PC-3 (cell line): ENCODE data around the gene VARS2. TPM values are rescaled to one million over a fixed set of nuclear protein-coding genes. Genes with fewer than 3 reads are reported as not detected.
"Not testable (repeated sequence)": the region's sequence is repeated elsewhere in the genome, so short reads cannot be mapped to it uniquely, and the experiment has no call there.

Source experiments
- ATAC-seq: fragments of 200-7000 bp; cut with Tn5 transposase; 2 replicates; pipeline ENCODE4 v1.9.1; 2020; ENCODE audit warnings: mild to moderate bottlenecking, moderate library complexity
- BruUV-seq: library from RNA; stranded (reverse); fragments of 400-500 nt; replicated peaks from 2 replicates; lab custom pipeline; 2021; lab: Mats Ljungman, UMichigan
- CTCF ChIA-PET: fragments of 300-600 bp; sonication (Branson Sonifier 250); formaldehyde crosslinking; loops from one replicate; lab custom pipeline; 2022; ENCODE audit warnings: antibody characterized with exemption; lab: Charles Lee
- POLR2A ChIA-PET: fragments of 300-600 bp; sonication (Branson Sonifier 250); formaldehyde crosslinking; loops from one replicate; lab custom pipeline; 2022; ENCODE audit warnings: antibody characterized with exemption; ENCODE audit not compliant: unreplicated experiment; lab: Charles Lee
- DNase-seq: peaks from one replicate; pipeline ENCODE4 v3.0.0-alpha.2; 2015
- H2AFZ ChIP-seq: fragments of 300-600 bp; sonication (generic); 2 replicates; pipeline ENCODE4 v1.6.0; 2016; ENCODE audit warnings: antibody characterized with exemption, low read length
- H3F3A ChIP-seq: fragments of 300-600 bp; sonication (generic); one replicate; pipeline ENCODE4 v1.6.0; 2017; ENCODE audit warnings: antibody characterized with exemption, low read length, control low read depth, mild to moderate bottlenecking; ENCODE audit not compliant: unreplicated experiment
- H3K27ac ChIP-seq: fragments of 300-600 bp; sonication (generic); 2 replicates; pipeline ENCODE4 v1.5.1; 2016; ENCODE audit warnings: mild to moderate bottlenecking, low read length
- H3K27me3 ChIP-seq: fragments of 300-600 bp; sonication (generic); 2 replicates; pipeline ENCODE4 v1.6.1; 2016; ENCODE audit warnings: low read length, mixed read lengths
- H3K36me3 ChIP-seq: fragments of 300-600 bp; sonication (generic); 2 replicates; pipeline ENCODE4 v1.6.1; 2016; ENCODE audit warnings: low read depth, mixed run types, low read length, mixed read lengths
- H3K4me1 ChIP-seq: fragments of 300-600 bp; sonication (generic); 2 replicates; pipeline ENCODE4 v1.5.1; 2016; ENCODE audit warnings: low read length; ENCODE audit not compliant: insufficient read depth
- H3K4me2 ChIP-seq: fragments of 300-600 bp; sonication (generic); 2 replicates; pipeline ENCODE4 v1.6.0; 2016; ENCODE audit warnings: low read length
- H3K4me3 ChIP-seq: fragments of 300-600 bp; sonication (generic); 2 replicates; pipeline ENCODE4 v1.5.1; 2016; ENCODE audit warnings: mild to moderate bottlenecking, low read length, mixed read lengths
- H3K79me2 ChIP-seq: fragments of 300-600 bp; sonication (generic); 2 replicates; pipeline ENCODE4 v1.6.1; 2017; ENCODE audit warnings: low read length, mixed read lengths
- H3K9ac ChIP-seq: fragments of 300-600 bp; sonication (generic); 2 replicates; pipeline ENCODE4 v1.6.0; 2016; ENCODE audit warnings: mild to moderate bottlenecking, low read length
- H3K9me2 ChIP-seq: fragments of 300-600 bp; sonication (generic); replicated peaks from 2 replicates; pipeline ENCODE4 v1.6.1; 2016; ENCODE audit warnings: mixed run types, low read length, mixed read lengths
- H3K9me3 ChIP-seq: fragments of 300-600 bp; sonication (generic); 2 replicates; pipeline ENCODE4 v1.6.1; 2016; ENCODE audit warnings: low read length, mixed read lengths
- H4K20me1 ChIP-seq: fragments of 300-600 bp; sonication (generic); 2 replicates; pipeline ENCODE4 v1.6.1; 2016; ENCODE audit warnings: low read length, mixed read lengths
- EZH2 ChIP-seq: fragments of 300-600 bp; sonication (generic); IDR thresholded peaks from one replicate; pipeline ENCODE4 v1.6.1; 2017; ENCODE audit warnings: antibody characterized with exemption, mild to moderate bottlenecking, low read length; ENCODE audit not compliant: unreplicated experiment
- EZH2phosphoT487 ChIP-seq: fragments of 300-600 bp; sonication (generic); IDR thresholded peaks from 2 replicates; pipeline ENCODE4 v1.6.1; 2018; ENCODE audit warnings: mild to moderate bottlenecking, antibody characterized with exemption, low read length, borderline replicate concordance
- intact Hi-C: fragments of 100-400 bp; cut with micrococcal nuclease; formaldehyde crosslinking; loops from 2 replicates; pipeline ENCODE4 v1.9.0; 2023
- total RNA-seq: library from RNA; depleted of rRNA; stranded (reverse); fragments of >200 nt; gene quantifications from 2 replicates; pipeline ENCODE4 v1.2.3, GENCODE V29; 2014
- TF ChIP-seq, protein P1 (sequence below): fragments of 300-600 bp; sonication (generic); conservative IDR thresholded peaks from 2 replicates; pipeline ENCODE4 v1.5.1; 2017; ENCODE audit warnings: antibody characterized with exemption, low read depth, mild to moderate bottlenecking, low read length

VARS2 gene
- total RNA-seq, 1 experiment from 2014 or later, result 66.5 TPM

GRCh38 chr6:30965140-30965601 is 51.1 kb downstream of the VARS2 start:
- intact Hi-C loops, result no loop called here
- TF ChIP-seq EZH2phosphoT487 (no peak), EZH2 (no peak)
- TF ChIP-seq, protein P1, sequence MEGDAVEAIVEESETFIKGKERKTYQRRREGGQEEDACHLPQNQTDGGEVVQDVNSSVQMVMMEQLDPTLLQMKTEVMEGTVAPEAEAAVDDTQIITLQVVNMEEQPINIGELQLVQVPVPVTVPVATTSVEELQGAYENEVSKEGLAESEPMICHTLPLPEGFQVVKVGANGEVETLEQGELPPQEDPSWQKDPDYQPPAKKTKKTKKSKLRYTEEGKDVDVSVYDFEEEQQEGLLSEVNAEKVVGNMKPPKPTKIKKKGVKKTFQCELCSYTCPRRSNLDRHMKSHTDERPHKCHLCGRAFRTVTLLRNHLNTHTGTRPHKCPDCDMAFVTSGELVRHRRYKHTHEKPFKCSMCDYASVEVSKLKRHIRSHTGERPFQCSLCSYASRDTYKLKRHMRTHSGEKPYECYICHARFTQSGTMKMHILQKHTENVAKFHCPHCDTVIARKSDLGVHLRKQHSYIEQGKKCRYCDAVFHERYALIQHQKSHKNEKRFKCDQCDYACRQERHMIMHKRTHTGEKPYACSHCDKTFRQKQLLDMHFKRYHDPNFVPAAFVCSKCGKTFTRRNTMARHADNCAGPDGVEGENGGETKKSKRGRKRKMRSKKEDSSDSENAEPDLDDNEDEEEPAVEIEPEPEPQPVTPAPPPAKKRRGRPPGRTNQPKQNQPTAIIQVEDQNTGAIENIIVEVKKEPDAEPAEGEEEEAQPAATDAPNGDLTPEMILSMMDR, result no peak
- Histone ChIP-seq H3K9ac (no peak overlapping the region), H2AFZ (no peak overlapping the region), H3K4me1 (peaks cover 5% of the 10 kb centered on the region; the same call in 1 of the 2 replicates), H3K27ac (no peak overlapping the region), H3K27me3 (no peaks in the 10 kb centered on the region), H3K9me3 (no peaks in the 10 kb centered on the region), H3F3A (no peaks in the 10 kb centered on the region), H3K4me2 (no peak overlapping the region), H3K36me3 (no peaks in the 10 kb centered on the region), H3K79me2 (no peaks in the 10 kb centered on the region), H4K20me1 (no peaks in the 10 kb centered on the region), H3K9me2 (no peaks in the 10 kb centered on the region), H3K4me3 (no peak overlapping the region)
- ChIA-PET POLR2A (no interaction called here), CTCF (no interaction called here)
- ATAC-seq (no peak), DNase-seq (no peak)
- BruUV-seq, result no TSS peak

DNA sequence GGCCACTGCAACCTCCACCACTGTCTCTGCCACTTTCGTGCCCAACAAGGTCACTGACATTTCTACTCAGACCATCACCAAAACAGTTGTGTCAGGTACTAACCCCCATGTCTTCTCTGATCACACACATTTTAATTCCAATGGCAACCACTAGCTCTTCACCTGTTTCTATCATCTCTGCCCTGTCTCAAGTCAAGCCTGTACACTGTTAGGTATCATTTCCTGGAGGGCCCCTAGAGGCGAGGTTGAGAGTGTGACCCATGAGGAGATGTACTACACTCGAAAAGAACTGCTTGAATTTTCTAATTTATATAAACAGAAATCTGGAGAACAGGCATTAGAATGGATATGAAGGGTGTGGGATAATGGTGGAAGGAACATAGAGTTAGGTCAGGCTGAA is 52.1 kb downstream of the VARS2 start:
- Histone ChIP-seq H3K9me2 (no peaks in the 10 kb centered on the region), H4K20me1 (no peaks in the 10 kb centered on the region), H3K9ac (no peak overlapping the region), H3K4me2 (no peak overlapping the region), H3K4me3 (no peak overlapping the region), H3K4me1 (peaks cover 5% of the 10 kb centered on the region; the same call in 1 of the 2 replicates), H3F3A (no peaks in the 10 kb centered on the region), H3K27me3 (no peaks in the 10 kb centered on the region), H3K9me3 (no peaks in the 10 kb centered on the region), H3K36me3 (no peaks in the 10 kb centered on the region), H2AFZ (no peak overlapping the region), H3K27ac (no peak overlapping the region), H3K79me2 (no peaks in the 10 kb centered on the region)
- no peak for ATAC-seq
- intact Hi-C loops, result no loop called here
- BruUV-seq, result no TSS peak
- TF ChIP-seq EZH2phosphoT487 (no peak), EZH2 (no peak)
- TF ChIP-seq, protein P1, result no peak
- ChIA-PET CTCF (no interaction called here), POLR2A (no interaction called here)
- no peak for DNase-seq

- BruUV-seq, intact Hi-C loops, H3K36me3 ChIP-seq, POLR2A ChIA-PET, H3K4me3 ChIP-seq, H3K4me2 ChIP-seq, H3K9me3 ChIP-seq, CTCF ChIA-PET, H4K20me1 ChIP-seq, H2AFZ ChIP-seq, H3K79me2 ChIP-seq, H3K27me3 ChIP-seq, H3K27ac ChIP-seq, H3F3A ChIP-seq, DNase-seq, H3K9ac ChIP-seq, H3K4me1 ChIP-seq, ATAC-seq, H3K9me2 ChIP-seq: not testable (repeated sequence)
These were observed 55.1 kb downstream of the VARS2 start for GRCh38 chr6:30969171-30969570.
